Activated T-cell treated with anti-CD3 and anti-CD28 coated beads, Interleukin-2, amount 50 U/mL, for 24 hours (primary cell): Measurements from ENCODE around the gene TDRD1.

Experiments
- DNase-seq: peaks from one replicate; pipeline ENCODE4 v3.0.0-alpha.2; 2020
- H3K27ac Mint-ChIP-seq: 2 replicates; pipeline ENCODE4 v1.8.0; 2020; ENCODE audit warnings: mild to moderate bottlenecking, mixed read lengths
- H3K27me3 Mint-ChIP-seq: 2 replicates; pipeline ENCODE4 v1.8.0; 2020; ENCODE audit warnings: mixed read lengths
- H3K36me3 Mint-ChIP-seq: 2 replicates; pipeline ENCODE4 v1.8.0; 2020; ENCODE audit warnings: low read depth, mixed read lengths
- H3K4me1 Mint-ChIP-seq: 2 replicates; pipeline ENCODE4 v1.8.0; 2020; ENCODE audit warnings: low read depth, mixed read lengths
- H3K4me3 Mint-ChIP-seq: 2 replicates; pipeline ENCODE4 v1.8.0; 2020; ENCODE audit warnings: mild to moderate bottlenecking, moderate library complexity, mixed read lengths
- H3K9me3 Mint-ChIP-seq: 2 replicates; pipeline ENCODE4 v1.8.0; 2020; ENCODE audit warnings: mixed read lengths

TDRD1 gene

DNA sequence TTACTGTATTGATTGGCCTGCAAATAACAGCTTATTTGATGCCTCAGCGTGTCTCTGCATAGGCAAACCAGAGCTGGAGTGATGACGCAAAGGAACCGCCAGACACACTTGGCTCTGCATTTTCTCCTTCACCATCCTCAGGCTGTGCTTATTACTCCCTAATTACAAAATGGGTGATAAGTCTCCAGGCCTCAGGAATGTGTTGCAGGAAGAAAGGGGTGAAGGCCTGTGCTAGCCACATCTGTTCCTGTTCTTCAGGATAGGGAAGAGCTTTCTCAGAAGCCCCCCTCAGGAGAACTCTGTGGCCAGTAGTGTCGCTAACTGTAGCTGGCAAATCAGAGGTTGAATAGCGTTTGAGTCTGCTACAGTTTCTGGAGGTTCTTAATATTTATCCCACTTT is 5.1 kb downstream of the TDRD1 start:
- DNase-seq, result no peak
- Mint-ChIP-seq H3K27ac (no peak overlapping the region), H3K9me3 (no peaks in the 10 kb centered on the region), H3K4me3 (no peak overlapping the region), H3K27me3 (peaks cover 10% of the 10 kb centered on the region), H3K36me3 (no peaks in the 10 kb centered on the region), H3K4me1 (peaks cover 3% of the 10 kb centered on the region)

DNA sequence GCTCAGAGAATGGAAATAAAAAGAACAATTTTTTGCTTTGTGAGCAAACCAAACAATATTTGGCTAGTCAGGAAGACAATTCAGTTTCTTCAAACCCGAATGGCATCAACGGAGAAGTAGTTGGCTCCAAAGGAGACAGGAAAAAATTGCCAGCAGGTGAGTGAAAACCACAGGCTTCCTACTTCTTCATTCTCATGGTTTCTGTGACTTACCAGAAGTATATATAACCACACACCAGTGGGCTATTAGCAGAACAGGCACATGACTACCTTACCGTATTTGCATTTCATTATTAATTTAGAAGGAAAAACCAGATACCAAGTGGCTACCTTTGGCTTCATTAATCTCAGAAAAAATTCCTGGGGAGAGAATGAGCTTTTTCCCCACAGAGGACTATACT is 8.8 kb downstream of the TDRD1 start:
- Mint-ChIP-seq H3K27ac (no peak overlapping the region), H3K36me3 (no peaks in the 10 kb centered on the region), H3K4me3 (no peak overlapping the region), H3K27me3 (peaks cover 12% of the 10 kb centered on the region), H3K9me3 (no peaks in the 10 kb centered on the region), H3K4me1 (no peaks in the 10 kb centered on the region)
- DNase-seq, result no peak

DNA sequence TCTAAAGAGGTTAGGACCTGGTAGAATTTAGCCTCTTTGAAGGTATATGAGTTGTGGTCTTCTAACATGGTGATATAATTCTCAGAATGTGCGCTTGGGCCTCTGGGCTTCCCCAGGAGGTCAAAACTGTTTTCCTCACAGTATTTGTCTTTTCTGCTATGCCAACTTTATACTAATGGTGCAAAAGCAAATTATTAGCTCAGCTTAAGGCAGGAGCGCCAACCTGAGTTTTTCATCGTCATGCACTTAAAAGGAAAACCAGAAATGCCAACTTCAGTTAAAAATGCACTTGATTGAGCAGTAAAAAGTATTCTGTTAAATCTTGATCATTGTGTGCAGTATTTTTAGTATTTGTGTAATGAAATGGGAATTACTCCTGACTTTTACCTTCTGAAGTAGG is 9.7 kb downstream of the TDRD1 start:
- Mint-ChIP-seq H3K27ac (no peak overlapping the region), H3K27me3 (peaks cover 21% of the 10 kb centered on the region), H3K4me1 (no peaks in the 10 kb centered on the region), H3K36me3 (no peaks in the 10 kb centered on the region), H3K4me3 (no peak overlapping the region), H3K9me3 (no peaks in the 10 kb centered on the region)
- no peak for DNase-seq

DNA sequence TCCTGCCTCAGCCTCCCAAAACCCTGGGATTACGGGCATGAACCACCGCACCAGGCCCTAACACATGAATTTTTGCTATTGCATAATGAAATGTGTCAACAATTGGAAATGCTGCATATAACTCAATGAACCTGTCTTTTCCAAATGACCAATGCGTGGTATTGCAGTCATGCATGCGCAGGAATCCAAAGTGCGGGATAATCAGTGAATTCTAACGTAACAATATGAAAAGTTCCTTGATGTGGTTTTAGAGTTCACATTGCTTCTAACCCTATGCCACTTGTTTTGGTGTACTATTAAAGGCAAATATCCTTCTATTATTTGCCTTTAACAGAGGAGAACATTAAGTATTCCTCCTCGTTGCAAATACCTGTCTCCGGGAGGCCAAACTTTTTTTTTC is 10.5 kb downstream of the TDRD1 start:
- Mint-ChIP-seq H3K36me3 (no peaks in the 10 kb centered on the region), H3K4me1 (no peaks in the 10 kb centered on the region), H3K9me3 (no peaks in the 10 kb centered on the region), H3K4me3 (no peak overlapping the region), H3K27ac (no peak overlapping the region), H3K27me3 (peaks cover 23% of the 10 kb centered on the region)
- no peak for DNase-seq

DNA sequence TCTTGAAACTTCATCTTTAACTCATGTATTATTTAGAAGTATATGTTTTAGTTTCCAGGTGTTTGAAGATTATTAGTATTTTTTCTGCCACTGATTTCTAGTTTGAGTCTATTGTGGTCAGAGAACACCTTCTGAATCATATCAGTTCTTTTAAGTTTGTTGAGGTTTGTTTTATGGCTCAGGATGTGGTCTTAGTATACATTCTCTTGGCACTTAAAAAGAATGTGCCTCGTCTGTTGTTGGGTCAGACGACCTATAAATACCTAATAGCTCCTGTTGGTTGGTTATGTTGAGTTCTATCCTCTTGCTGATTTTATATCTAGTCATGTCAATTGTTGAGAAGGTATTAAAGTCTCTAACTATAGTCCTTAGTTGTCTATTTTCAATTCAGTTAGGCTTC is 15.9 kb downstream of the TDRD1 start:
- no peak for DNase-seq
- no peaks in the 10 kb centered on the region for H3K9me3 Mint-ChIP-seq
- no peaks in the 10 kb centered on the region for H3K36me3 Mint-ChIP-seq
- peaks cover 49% of the 10 kb centered on the region for H3K27me3 Mint-ChIP-seq
- H3K4me3 Mint-ChIP-seq, result no peak overlapping the region
- H3K27ac Mint-ChIP-seq, result no peak overlapping the region
- H3K4me1 Mint-ChIP-seq, result peaks cover 5% of the 10 kb centered on the region

DNA sequence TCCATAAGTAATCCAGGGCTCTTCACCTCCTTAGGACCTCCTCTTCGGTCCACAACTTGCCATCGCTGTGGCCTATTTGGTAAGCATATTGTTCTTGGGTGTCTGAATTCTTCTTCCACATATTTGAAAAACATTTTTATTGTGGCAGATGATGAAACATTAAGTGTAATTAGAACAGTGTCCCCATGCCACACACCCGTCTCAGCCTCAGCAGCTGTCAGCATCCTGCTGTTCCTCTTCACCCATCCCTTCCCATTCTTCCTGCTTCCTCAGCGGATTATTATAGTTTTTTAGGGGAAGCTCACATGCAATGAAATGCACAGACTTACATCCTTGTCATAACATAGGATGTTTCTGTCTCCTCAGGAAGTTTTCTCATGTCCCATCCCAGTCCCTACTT is 20.1 kb downstream of the TDRD1 start:
- no peak overlapping the region for H3K4me3 Mint-ChIP-seq
- H3K27me3 Mint-ChIP-seq, result peaks cover 54% of the 10 kb centered on the region
- H3K4me1 Mint-ChIP-seq, result peaks cover 5% of the 10 kb centered on the region
- no peak for DNase-seq
- H3K36me3 Mint-ChIP-seq, result no peaks in the 10 kb centered on the region
- no peaks in the 10 kb centered on the region for H3K9me3 Mint-ChIP-seq
- no peak overlapping the region for H3K27ac Mint-ChIP-seq

DNA sequence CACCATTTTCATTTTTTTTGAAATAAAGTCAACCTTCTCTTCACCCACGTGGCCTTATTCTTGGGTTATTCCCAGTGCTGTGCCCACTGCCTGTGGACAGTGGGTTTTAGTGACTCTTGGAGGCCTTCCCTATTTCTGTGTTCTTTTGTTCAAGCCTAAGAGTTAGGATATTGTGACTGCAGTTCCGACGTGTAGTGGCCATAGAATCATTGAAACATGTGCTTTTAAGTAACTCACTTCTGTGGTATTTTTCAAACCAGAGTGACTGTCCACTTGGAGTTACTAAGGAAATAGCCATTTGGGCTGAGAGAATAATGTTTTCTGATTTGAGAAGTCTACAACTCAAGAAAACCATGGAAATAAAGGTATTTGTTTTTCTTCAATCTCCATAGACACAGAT is 23.7 kb downstream of the TDRD1 start:
- Mint-ChIP-seq H3K4me1 (no peaks in the 10 kb centered on the region), H3K9me3 (no peaks in the 10 kb centered on the region), H3K27ac (no peak overlapping the region), H3K36me3 (no peaks in the 10 kb centered on the region), H3K4me3 (no peak overlapping the region), H3K27me3 (peaks cover 44% of the 10 kb centered on the region)
- no peak for DNase-seq

DNA sequence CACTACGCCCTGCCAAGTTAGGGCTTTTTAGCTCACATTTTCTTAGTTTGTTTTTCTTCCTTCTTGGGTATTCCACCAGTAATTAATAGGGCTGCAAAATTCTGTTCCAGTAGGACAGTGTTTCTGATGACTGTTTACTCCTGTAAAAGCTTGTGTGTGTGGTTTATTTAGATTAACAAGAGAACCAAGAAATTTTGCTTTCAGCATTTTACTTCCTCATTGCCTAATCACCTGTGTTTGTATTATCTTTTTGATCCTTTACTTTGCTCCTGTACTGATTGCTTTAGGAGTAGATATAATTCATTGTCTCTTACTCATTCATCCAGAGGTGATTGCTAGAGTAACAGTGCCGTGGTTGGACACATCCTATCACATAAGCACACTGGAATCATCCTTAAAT is 27.7 kb downstream of the TDRD1 start:
- H3K4me1 Mint-ChIP-seq, result no peaks in the 10 kb centered on the region

DNA sequence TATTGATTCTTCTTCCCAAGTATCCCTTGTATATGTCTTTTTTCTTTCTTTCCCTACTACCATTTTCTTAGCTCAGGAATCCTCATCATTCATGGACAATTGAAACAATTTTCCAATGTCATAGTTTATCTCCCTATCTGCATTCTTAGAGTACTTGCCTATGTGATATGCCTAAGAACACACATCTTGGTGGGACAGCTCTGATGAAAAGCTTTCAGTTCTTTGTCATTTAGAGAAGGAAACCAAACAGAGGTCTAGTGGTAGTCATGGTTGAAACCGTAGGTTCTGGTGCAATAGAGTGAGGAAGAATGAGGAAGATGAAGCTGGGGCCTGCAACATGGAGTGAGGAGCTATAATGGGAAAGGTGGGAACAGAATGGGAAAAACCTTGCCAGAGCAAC is 28.2 kb downstream of the TDRD1 start:
- Mint-ChIP-seq H3K36me3 (no peaks in the 10 kb centered on the region), H3K27me3 (peaks cover 18% of the 10 kb centered on the region), H3K27ac (no peak overlapping the region), H3K9me3 (no peaks in the 10 kb centered on the region), H3K4me1 (no peaks in the 10 kb centered on the region), H3K4me3 (no peak overlapping the region)
- no peak for DNase-seq

More for the DNA sequence above, 27.7 kb downstream of the TDRD1 start:
- Mint-ChIP-seq H3K27me3 (peaks cover 18% of the 10 kb centered on the region), H3K27ac (no peak overlapping the region), H3K4me3 (no peak overlapping the region), H3K36me3 (no peaks in the 10 kb centered on the region), H3K9me3 (no peaks in the 10 kb centered on the region)
- no peak for DNase-seq

DNA sequence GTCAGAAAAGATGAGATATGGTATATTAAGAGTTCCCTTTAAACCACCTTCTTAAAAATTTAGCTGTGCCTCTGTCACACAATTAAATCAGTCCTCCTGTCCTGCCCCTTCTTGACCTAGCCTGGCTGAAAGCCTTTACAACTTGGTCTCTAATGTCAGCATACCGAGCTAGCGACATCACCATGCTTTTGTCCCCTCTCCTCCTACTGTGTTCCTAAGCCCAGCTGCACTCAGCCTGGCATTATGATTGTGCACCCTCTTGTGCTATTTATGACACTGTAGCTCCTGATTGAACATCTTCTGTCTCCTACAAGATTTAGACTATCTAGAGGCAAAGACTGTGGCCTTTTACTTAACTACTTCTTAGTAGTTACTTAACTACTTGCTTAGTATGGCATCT is 29.2 kb downstream of the TDRD1 start:
- Mint-ChIP-seq H3K4me3 (no peak overlapping the region), H3K9me3 (no peaks in the 10 kb centered on the region), H3K27ac (no peak overlapping the region), H3K36me3 (no peaks in the 10 kb centered on the region), H3K27me3 (peaks cover 13% of the 10 kb centered on the region), H3K4me1 (no peaks in the 10 kb centered on the region)
- DNase-seq, result no peak

DNA sequence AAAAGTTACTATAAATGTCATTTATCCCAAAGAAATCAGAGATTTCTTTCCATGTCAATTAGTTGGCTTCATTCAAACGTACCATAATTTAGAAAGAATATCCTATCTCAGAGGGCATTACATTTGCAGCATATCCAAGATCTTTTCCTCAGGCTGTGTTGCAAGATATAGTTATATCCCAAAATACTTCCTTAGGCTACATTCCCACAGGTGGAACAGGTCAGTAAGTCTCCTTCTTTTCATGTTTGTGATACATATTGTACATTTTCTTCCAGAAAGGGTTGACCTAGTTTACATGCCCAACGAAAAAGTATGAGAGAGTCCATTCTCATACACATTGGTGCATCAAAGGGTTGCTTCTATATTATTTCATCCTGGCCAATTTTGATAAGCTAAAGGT is 33.0 kb downstream of the TDRD1 start:
- Mint-ChIP-seq H3K27ac (no peak overlapping the region), H3K4me3 (no peak overlapping the region), H3K4me1 (no peaks in the 10 kb centered on the region), H3K9me3 (no peaks in the 10 kb centered on the region), H3K36me3 (no peaks in the 10 kb centered on the region), H3K27me3 (peaks cover 3% of the 10 kb centered on the region)
- no peak for DNase-seq

DNA sequence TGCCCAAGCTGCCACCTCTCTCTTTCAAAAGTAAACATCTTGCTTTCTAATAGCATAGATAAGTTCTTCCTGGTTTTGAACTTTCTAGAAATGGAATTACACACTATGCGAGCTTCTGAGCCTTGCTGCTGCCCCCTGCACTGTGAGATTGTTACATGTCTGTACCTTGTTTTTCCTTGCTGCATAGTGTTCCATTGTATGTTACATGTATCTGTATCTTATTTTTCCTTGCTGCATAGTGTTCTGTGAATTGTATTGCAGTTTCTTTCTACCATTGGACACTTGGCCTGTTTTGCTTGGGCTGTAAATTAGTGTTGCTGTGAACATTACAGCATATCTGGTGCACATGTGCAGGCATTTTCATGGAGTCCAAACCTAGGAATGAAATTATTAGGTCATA is 35.9 kb downstream of the TDRD1 start:
- H3K4me3 Mint-ChIP-seq, result no peak overlapping the region
- H3K4me1 Mint-ChIP-seq, result no peaks in the 10 kb centered on the region
- H3K27ac Mint-ChIP-seq, result no peak overlapping the region
- no peaks in the 10 kb centered on the region for H3K36me3 Mint-ChIP-seq
- DNase-seq, result no peak
- H3K27me3 Mint-ChIP-seq, result peaks cover 12% of the 10 kb centered on the region
- no peaks in the 10 kb centered on the region for H3K9me3 Mint-ChIP-seq

DNA sequence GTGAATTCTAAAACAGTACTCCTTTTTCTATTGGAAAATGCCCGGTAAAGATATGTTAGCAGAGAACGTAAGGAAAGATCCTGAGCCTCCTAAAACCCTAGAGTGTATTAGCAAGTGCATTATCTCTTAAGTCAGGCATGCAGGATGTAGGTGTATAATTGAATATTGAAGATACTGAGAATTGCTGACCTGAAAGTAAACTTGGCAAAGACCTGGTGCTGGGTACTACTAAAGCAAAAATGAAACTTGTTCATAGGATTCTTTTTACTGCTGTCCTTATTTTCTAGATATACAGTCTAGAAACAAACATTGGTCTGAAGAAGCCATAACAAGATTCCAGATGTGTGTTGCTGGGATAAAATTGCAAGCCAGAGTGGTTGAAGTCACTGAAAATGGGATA is 41.1 kb downstream of the TDRD1 start:
- no peaks in the 10 kb centered on the region for H3K4me1 Mint-ChIP-seq
- no peak overlapping the region for H3K27ac Mint-ChIP-seq
- no peaks in the 10 kb centered on the region for H3K36me3 Mint-ChIP-seq
- peaks cover 29% of the 10 kb centered on the region for H3K27me3 Mint-ChIP-seq
- H3K9me3 Mint-ChIP-seq, result no peaks in the 10 kb centered on the region
- H3K4me3 Mint-ChIP-seq, result no peak overlapping the region
- DNase-seq, result no peak

DNA sequence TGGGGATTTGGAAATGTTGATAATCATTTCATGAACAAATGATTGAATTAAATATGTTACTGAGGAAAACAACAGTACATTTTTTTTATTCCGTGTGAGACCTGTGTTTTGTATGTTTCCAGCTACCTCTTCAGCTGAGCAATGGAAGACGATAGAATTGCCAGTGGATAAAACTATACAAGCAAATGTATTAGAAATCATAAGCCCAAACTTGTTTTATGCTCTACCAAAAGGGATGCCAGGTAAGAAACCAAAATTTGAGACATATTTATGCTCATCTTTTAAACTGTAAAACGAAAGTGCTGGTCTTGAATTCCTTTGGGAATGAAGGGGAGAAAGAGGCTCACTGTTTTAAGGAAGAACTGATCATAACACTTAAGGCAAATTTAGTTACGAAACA is 42.1 kb downstream of the TDRD1 start:
- Mint-ChIP-seq H3K27ac (no peak overlapping the region), H3K36me3 (no peaks in the 10 kb centered on the region), H3K4me3 (no peak overlapping the region), H3K9me3 (no peaks in the 10 kb centered on the region), H3K27me3 (peaks cover 33% of the 10 kb centered on the region), H3K4me1 (no peaks in the 10 kb centered on the region)
- DNase-seq, result no peak

DNA sequence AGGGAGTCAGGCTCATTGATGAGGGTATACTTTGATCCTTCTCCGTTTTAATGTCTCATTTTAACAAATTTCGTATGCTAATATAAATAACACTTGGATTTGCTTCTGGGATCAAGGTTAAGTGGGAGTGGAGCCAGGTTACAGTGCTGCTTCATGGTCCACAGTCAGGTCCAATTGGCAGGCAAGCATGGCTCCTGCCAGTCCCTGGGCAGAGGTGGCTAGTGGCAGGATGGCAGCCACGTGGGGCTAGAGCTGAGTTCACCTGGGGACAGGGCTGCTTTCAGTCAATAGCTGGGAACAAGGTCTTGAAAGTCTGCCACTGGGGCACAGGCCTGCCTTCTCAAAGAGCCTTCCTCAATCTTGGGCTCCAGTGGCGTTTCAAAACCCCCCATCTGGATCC is 43.9 kb downstream of the TDRD1 start:
- H3K27me3 Mint-ChIP-seq, result peaks cover 38% of the 10 kb centered on the region
- H3K36me3 Mint-ChIP-seq, result no peaks in the 10 kb centered on the region
- no peaks in the 10 kb centered on the region for H3K4me1 Mint-ChIP-seq
- no peak overlapping the region for H3K4me3 Mint-ChIP-seq
- H3K27ac Mint-ChIP-seq, result no peak overlapping the region
- DNase-seq, result no peak
- H3K9me3 Mint-ChIP-seq, result no peaks in the 10 kb centered on the region

DNA sequence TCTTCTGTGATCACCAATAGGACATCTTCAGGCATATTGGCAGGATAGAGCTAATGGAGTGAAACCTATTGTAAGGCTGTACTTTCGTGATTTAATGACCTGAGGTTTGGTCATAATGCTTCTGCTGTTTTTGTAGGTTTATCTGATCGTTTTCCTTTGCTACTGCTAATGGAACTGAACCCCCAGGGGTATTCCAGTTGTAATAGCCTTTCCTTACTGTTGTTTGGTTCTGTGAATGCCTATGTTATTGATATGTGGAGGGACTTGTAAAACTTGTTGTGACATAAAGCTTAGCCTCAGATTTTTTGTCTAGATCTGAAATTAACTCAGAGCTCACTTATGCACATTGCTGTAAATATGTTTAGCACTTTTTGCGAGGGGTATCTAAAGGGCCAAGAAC is 49.0 kb downstream of the TDRD1 start:
- Mint-ChIP-seq H3K4me1 (no peaks in the 10 kb centered on the region), H3K27me3 (peaks cover 30% of the 10 kb centered on the region), H3K9me3 (no peaks in the 10 kb centered on the region), H3K4me3 (no peak overlapping the region), H3K36me3 (no peaks in the 10 kb centered on the region), H3K27ac (no peak overlapping the region)
- no peak for DNase-seq
